Cardiac muscle cell (in vitro differentiated cells and primary cell): ENCODE data around the gene PODXL2. TPM values are rescaled to one million over a fixed set of nuclear protein-coding genes. Genes with fewer than 3 reads are reported as not detected.

ENCODE experiments used
- DNase-seq, 2 donors: peaks; one replicate each; pipeline versions ENCODE4 v3.0.0 to v3.0.0-alpha.2; 2010 to 2017; ENCODE audit warnings: low read depth in 1 of 2, low spot score in 1 of 2
- H3K27ac ChIP-seq: fragments of 200-600 bp; sonication (generic); 2 replicates; pipeline ENCODE4 v1.5.1; 2016
- H3K27me3 ChIP-seq: fragments of 200-600 bp; sonication (generic); 2 replicates; pipeline ENCODE4 v1.6.0; 2016; ENCODE audit warnings: control low read depth
- H3K36me3 ChIP-seq: fragments of 200-600 bp; sonication (generic); 2 replicates; pipeline ENCODE4 v1.5.1; 2016; ENCODE audit warnings: control low read depth
- H3K4me1 ChIP-seq: fragments of 200-600 bp; sonication (generic); 2 replicates; pipeline ENCODE4 v1.8.1; 2017; ENCODE audit warnings: low read depth, mild to moderate bottlenecking, mixed run types
- H3K4me3 ChIP-seq: fragments of 200-600 bp; sonication (generic); 2 replicates; pipeline ENCODE4 v1.5.1; 2016; ENCODE audit warnings: mild to moderate bottlenecking
- H3K9me3 ChIP-seq: fragments of 200-600 bp; sonication (generic); 2 replicates; pipeline ENCODE4 v1.5.1; 2017; ENCODE audit warnings: low read depth, mild to moderate bottlenecking, control low read depth
- polyA plus RNA-seq: library from polyadenylated mRNA; unstranded; fragments of >200 nt; fragmentation: Nextera tagmentation; extraction: Ambion mirVana; gene quantifications from 2 replicates; pipeline ENCODE4 v1.2.1, GENCODE V29; 2016
- total RNA-seq: library from RNA; depleted of rRNA; stranded (reverse); fragments of >200 nt; gene quantifications from 2 replicates; pipeline ENCODE4 v1.2.3, GENCODE V29; 2016
- TF ChIP-seq, protein P1 (sequence below): IDR thresholded peaks from 2 replicates; pipeline ENCODE4 v1.5.1; 2012; ENCODE audit warnings: low read depth, mild to moderate bottlenecking, low read length

The PODXL2 gene
- total and polyA plus RNA-seq, 2 experiments from 2014 or later: 16.0 to 24.9 TPM

DNA sequence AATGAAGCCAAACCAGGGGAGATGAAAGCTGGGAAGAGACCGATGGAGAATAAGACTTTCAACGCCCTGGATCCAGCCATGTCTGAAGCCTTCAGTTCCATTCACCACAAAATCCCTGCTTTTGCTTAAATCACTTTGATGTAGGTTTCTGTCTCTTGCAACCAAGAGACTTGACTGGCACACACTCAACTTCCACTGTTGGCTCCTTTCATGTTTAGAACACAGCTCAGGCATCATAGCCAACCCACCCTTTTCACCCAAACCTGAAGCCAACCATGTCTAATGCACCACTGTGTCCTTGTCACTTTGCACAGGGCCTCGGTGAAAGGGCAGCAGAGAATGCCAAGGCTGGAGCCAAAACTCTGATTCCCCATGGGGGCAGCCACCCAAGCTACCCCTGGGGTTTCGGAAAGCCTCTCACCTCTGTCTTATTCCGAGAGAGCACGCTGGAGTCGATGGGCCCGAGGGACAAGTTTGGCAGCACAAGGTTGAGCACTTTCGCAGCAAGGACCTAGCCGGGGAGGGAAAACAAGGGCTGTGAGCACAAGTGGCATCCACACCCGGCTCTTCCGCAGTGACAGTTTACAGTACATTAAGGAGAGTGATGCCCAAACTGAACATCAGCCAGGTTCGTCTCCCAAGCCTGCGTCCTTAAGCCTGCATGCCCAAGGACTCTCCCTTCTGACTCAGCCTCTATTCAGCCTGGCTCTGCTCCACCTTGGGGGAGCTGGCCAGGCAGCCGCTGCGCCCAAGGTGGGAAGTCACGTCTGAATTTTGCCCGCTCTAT lies 81.4 kb downstream of the PODXL2 start:
- Histone ChIP-seq H3K36me3 (no peaks in the 10 kb centered on the region), H3K4me3 (no peak overlapping the region), H3K9me3 (no peaks in the 10 kb centered on the region), H3K27me3 (no peaks in the 10 kb centered on the region), H3K4me1 (peaks cover 13% of the 10 kb centered on the region), H3K27ac (no peak overlapping the region)
- TF ChIP-seq, protein P1, sequence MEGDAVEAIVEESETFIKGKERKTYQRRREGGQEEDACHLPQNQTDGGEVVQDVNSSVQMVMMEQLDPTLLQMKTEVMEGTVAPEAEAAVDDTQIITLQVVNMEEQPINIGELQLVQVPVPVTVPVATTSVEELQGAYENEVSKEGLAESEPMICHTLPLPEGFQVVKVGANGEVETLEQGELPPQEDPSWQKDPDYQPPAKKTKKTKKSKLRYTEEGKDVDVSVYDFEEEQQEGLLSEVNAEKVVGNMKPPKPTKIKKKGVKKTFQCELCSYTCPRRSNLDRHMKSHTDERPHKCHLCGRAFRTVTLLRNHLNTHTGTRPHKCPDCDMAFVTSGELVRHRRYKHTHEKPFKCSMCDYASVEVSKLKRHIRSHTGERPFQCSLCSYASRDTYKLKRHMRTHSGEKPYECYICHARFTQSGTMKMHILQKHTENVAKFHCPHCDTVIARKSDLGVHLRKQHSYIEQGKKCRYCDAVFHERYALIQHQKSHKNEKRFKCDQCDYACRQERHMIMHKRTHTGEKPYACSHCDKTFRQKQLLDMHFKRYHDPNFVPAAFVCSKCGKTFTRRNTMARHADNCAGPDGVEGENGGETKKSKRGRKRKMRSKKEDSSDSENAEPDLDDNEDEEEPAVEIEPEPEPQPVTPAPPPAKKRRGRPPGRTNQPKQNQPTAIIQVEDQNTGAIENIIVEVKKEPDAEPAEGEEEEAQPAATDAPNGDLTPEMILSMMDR: no peak
- DNase-seq: no peak

DNA sequence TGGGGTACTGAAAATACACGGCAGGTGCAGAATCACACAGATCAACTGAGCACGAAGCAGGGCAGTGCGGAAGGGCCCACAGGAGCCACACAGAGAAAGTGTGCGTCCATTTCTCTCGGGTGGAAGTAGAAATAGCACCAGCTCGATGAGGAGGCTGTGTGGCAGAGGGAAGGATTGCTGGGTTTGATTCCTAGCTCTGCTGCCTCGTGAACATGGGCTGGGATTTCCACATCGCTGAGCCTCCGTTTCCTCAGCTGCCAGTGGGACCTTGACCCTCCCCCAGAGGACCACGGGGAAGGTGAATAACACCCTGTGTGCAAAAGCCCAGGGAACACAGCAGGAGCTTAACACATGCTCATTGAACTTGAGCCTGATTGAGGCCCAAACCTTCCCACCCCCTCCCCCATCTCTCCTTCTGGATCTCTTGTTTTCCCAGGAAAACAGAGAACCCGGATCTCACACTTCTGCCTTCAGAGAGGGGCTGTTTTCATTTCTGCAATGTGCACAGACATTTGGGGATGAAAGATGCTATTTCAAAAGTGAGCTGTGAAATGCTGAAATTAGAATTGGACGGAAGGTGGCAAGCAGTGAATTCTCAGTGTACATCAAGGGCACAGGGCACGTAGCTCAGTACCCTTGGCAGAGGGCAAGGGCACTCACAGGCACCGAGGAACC lies 82.2 kb downstream of the PODXL2 start:
- Histone ChIP-seq H3K36me3 (no peaks in the 10 kb centered on the region), H3K9me3 (no peaks in the 10 kb centered on the region), H3K4me3 (no peak overlapping the region), H3K27ac (no peak overlapping the region), H3K4me1 (peaks cover 13% of the 10 kb centered on the region), H3K27me3 (no peaks in the 10 kb centered on the region)
- DNase-seq: no peak
- TF ChIP-seq, protein P1: no peak

DNA sequence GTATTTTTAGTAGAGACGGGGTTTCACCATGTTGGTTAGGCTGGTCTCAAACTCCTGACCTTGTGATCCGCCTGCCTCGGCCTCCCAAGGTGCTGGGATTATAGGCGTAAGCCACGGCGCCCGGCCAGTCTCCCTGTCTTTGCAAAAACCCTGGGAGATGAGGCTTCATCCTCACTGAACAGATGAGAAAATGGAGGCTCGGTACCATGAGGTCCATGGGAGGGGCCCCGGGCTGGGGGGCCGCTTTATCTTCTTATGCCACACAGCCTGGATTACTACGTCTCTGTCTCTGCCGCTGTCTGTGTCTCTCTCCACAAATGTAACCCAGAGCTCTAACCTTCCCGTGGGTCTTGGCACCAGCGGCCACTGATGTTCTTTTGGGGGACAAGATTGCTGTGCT lies 82.9 kb downstream of the PODXL2 start:
- TF ChIP-seq, protein P1: no peak
- H3K27ac ChIP-seq: no peak overlapping the region
- H3K27me3 ChIP-seq: no peaks in the 10 kb centered on the region
- no peaks in the 10 kb centered on the region for H3K36me3 ChIP-seq
- H3K9me3 ChIP-seq: no peaks in the 10 kb centered on the region
- peaks cover 11% of the 10 kb centered on the region for H3K4me1 ChIP-seq
- DNase-seq: no peak
- no peak overlapping the region for H3K4me3 ChIP-seq

DNA sequence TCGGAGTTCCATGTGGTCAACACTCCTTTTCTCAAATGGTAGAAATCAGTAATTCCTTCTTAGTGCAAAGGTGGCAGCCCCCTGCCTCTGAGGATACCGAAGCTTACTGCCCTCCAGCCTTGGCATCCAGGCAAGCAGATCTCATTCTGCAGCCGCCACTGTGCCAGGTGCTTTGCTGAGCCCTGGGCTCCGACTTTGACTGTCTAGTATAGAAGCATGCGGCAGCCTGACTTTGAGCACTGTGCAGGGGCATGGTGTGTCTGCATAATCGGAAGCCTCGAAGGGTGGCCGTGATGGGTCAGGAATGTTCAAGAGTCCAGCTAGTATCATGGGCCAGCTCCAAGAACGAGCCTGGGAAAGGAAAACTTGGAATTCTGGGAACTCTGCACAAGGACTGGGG lies 83.5 kb downstream of the PODXL2 start:
- no peaks in the 10 kb centered on the region for H3K27me3 ChIP-seq
- no peak for DNase-seq
- peaks cover 7% of the 10 kb centered on the region for H3K4me1 ChIP-seq
- H3K9me3 ChIP-seq: no peaks in the 10 kb centered on the region
- H3K27ac ChIP-seq: no peak overlapping the region
- TF ChIP-seq, protein P1: no peak
- H3K4me3 ChIP-seq: no peak overlapping the region
- no peaks in the 10 kb centered on the region for H3K36me3 ChIP-seq

DNA sequence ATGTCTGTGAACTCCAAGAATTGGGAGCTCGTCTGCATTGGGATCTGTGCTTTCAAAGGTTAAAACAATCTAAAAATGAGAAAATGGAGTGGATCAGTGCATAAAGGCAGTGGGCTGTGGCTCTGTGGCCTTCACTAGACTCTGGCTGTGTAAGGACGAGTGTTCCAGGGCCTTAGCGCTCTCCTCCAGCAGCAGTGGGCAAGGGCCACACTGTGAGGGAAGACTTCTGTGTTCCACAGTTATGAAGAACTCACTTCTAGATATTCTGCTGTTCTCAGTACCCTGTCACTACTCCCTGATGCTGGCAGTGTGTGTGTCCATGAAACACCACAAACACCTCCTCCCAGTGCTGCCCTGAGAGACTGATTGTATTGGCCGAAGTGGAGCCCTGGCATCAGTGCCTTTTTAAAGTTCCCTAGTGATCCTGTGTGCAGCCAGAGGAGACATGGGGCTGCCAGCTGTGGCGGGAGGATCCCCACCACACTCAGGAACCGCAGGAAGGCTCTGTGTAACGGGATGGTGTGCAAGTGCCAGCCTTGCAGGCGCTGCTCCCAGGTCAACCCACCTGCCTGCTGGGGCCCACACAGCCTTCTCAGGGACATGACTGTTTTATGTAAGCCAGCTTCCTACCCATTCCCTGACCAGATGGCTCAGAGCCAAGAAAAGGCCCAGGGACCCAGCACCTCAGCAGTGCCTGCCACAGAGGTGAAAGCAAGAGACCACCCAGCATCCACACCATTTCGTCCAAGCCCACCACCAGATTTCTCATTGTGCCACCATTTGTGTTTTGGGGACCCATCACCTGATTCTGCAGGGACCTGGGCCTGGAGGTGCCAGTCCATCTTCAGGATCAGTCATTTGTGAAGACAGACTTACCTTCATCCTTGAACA lies 84.1 kb downstream of the PODXL2 start:
- TF ChIP-seq, protein P1: no peak
- Histone ChIP-seq H3K27ac (no peak overlapping the region), H3K36me3 (no peaks in the 10 kb centered on the region), H3K4me3 (no peak overlapping the region), H3K27me3 (no peaks in the 10 kb centered on the region), H3K4me1 (peaks cover 6% of the 10 kb centered on the region), H3K9me3 (no peaks in the 10 kb centered on the region)
- DNase-seq: no peak
